Right lobe of liver (tissue), 6 donors: ENCODE results near the gene HLA-DPA1. TPM values are rescaled to one million over a fixed set of nuclear protein-coding genes. Genes with fewer than 3 reads are reported as not detected.

Experiments used
- ATAC-seq, 4 donors: fragments of 200-7000 bp; cut with Tn5 transposase; one replicate each; pipeline ENCODE4 v1.9.1; 2020; ENCODE audit warnings: mild to moderate bottlenecking in 4 of 4, moderate library complexity in 4 of 4
- DNase-seq, 3 donors: peaks; one replicate each; pipeline ENCODE4 v3.0.0-alpha.2; 2020
- H3K27ac ChIP-seq, 3 donors: fragments of 200-600 bp; one replicate each; pipeline ENCODE4 v1.8.0; 2022
- H3K27me3 ChIP-seq, 2 donors: fragments of 200-600 bp; one replicate each; pipeline ENCODE4 v1.8.0; 2022
- H3K36me3 ChIP-seq, 4 donors: fragments of 200-600 bp; sonication (generic) in 1 of 4; one replicate each; pipeline versions ENCODE4 v1.5.1 to v1.8.0; 2017 to 2022; ENCODE audit warnings: control low read depth in 1 of 4
- H3K4me1 ChIP-seq, 4 donors: fragments of 200-600 bp; sonication (generic) in 1 of 4; one replicate each; pipeline versions ENCODE4 v1.5.1 to v1.8.0; 2017 to 2022; ENCODE audit warnings: control low read depth in 1 of 4
- H3K4me3 ChIP-seq, 3 donors: fragments of 200-600 bp; one replicate each; pipeline ENCODE4 v1.8.0; 2022
- H3K9me3 ChIP-seq, 4 donors: fragments of 200-600 bp; sonication (generic) in 1 of 4; one replicate each; pipeline versions ENCODE4 v1.5.1 to v1.8.0; 2017 to 2022; ENCODE audit warnings: control low read depth in 1 of 4
- POLR2A ChIP-seq: fragments of 450-650 bp; IDR thresholded peaks from one replicate; pipeline ENCODE4 v1.6.1; 2017; ENCODE audit warnings: antibody characterized with exemption, mild to moderate bottlenecking
- WGBS: methylation state at CpG from one replicate; pipeline ENCODE4 v1.1.6; 2018; ENCODE audit warnings: low coverage, low lambda C conversion rate; ENCODE audit not compliant: insufficient coverage; ENCODE audit errors: missing lambda C conversion rate; 5-methylcytosine and 5-hydroxymethylcytosine counted together
- intact Hi-C, 2 donors: fragments of 100-400 bp; cut with DNase I; formaldehyde crosslinking; loops; one replicate each; pipeline versions ENCODE4 v1.11.2 to v1.14.1; 2022
- total RNA-seq, 6 experiments: library from RNA; depleted of rRNA in 2 of 6; stranded (reverse); fragments of >200 nt in 2 of 6; fragmentation: NEBNext Ultra II Directional in 3 of 6; extraction: Animal tissue kit (Norgen Biotek cat#: 25700) in 3 of 6; gene quantifications; one replicate each; pipeline versions ENCODE4 v1.1.0 to v1.2.4, GENCODE V29; 2016 to 2023
- TF ChIP-seq, protein P1 (sequence below), 4 donors: fragments of 200-600 bp in 3 of 4; fragments of 450-650 bp in 1 of 4; IDR thresholded peaks; one replicate each; pipeline versions ENCODE4 v1.5.1 to v1.8.0; 2016 to 2022; ENCODE audit warnings: antibody characterized with exemption in 4 of 4, mild to moderate bottlenecking in 2 of 4
- donor health status: DM: no; HTN: yes; CAD: no.
- donor health status: DM: no; HTN: no; CAD: no.
- donor health status: DM: no; HTN: no; CAD: no.
- donor health status: DM: no; HTN: yes; CAD: no.
- donor health status: DM: no; HTN: yes; CAD: no.

HLA-DPA1 gene
- total RNA-seq, 6 experiments from 2014 or later, result 10.0 to 74.8 (median 26.3) TPM

- no peak overlapping the region for H3K4me3 ChIP-seq
- intact Hi-C loops, result no loop called here
- no peak for TF ChIP-seq POLR2A
- TF ChIP-seq, protein P1, sequence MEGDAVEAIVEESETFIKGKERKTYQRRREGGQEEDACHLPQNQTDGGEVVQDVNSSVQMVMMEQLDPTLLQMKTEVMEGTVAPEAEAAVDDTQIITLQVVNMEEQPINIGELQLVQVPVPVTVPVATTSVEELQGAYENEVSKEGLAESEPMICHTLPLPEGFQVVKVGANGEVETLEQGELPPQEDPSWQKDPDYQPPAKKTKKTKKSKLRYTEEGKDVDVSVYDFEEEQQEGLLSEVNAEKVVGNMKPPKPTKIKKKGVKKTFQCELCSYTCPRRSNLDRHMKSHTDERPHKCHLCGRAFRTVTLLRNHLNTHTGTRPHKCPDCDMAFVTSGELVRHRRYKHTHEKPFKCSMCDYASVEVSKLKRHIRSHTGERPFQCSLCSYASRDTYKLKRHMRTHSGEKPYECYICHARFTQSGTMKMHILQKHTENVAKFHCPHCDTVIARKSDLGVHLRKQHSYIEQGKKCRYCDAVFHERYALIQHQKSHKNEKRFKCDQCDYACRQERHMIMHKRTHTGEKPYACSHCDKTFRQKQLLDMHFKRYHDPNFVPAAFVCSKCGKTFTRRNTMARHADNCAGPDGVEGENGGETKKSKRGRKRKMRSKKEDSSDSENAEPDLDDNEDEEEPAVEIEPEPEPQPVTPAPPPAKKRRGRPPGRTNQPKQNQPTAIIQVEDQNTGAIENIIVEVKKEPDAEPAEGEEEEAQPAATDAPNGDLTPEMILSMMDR (IDR thresholded peaks at IDR 0.05), result no peak
- ATAC-seq (no peak), DNase-seq (no peak)
- WGBS, result no CpG with 5 or more reads among the region's 2 CpGs
- no peaks in the 10 kb centered on the region for H3K36me3 ChIP-seq
- H3K27me3 ChIP-seq, result no peaks in the 10 kb centered on the region
- no peak overlapping the region for H3K27ac ChIP-seq
- peaks cover 0 to 9% (median 0%) of the 10 kb centered on the region in 4 donors for H3K4me1 ChIP-seq
- no peaks in the 10 kb centered on the region for H3K9me3 ChIP-seq
Observed at GRCh38 chr6:33040157-33040556, 33.3 kb downstream of the HLA-DPA1 start.

- peaks cover 0 to 9% (median 0%) of the 10 kb centered on the region in 4 donors for H3K4me1 ChIP-seq
- intact Hi-C loops, result no loop called here
- no peaks in the 10 kb centered on the region for H3K9me3 ChIP-seq
- ATAC-seq (peak in 3 of 4 donors; percentile 44 to 62 (median 51)), DNase-seq (no peak)
- 17% methylated on average over 1 of the region's 1 CpG for WGBS
- no peak overlapping the region for H3K27ac ChIP-seq
- H3K27me3 ChIP-seq, result no peaks in the 10 kb centered on the region
- no peak overlapping the region for H3K4me3 ChIP-seq
- H3K36me3 ChIP-seq, result no peaks in the 10 kb centered on the region
- TF ChIP-seq, protein P1 (IDR thresholded peaks at IDR 0.05), result no peak
- no peak for TF ChIP-seq POLR2A
Observed at GRCh38 chr6:33036535-33036934, 36.9 kb downstream of the HLA-DPA1 start.

- Histone ChIP-seq H3K9me3 (no peaks in the 10 kb centered on the region), H3K4me3 (no peak overlapping the region), H3K4me1 (peaks cover 0 to 9% (median 0%) of the 10 kb centered on the region in 4 donors), H3K27ac (no peak overlapping the region), H3K27me3 (no peaks in the 10 kb centered on the region), H3K36me3 (no peaks in the 10 kb centered on the region)
- WGBS, result 100% methylated on average over 1 of the region's 1 CpG
- ATAC-seq, result no peak
- DNase-seq, result no peak
- intact Hi-C loops, result no loop called here
- no peak for TF ChIP-seq POLR2A
- TF ChIP-seq, protein P1 (IDR thresholded peaks at IDR 0.05), result no peak
Observed at GRCh38 chr6:33034554-33034953, 38.9 kb downstream of the HLA-DPA1 start.

DNA sequence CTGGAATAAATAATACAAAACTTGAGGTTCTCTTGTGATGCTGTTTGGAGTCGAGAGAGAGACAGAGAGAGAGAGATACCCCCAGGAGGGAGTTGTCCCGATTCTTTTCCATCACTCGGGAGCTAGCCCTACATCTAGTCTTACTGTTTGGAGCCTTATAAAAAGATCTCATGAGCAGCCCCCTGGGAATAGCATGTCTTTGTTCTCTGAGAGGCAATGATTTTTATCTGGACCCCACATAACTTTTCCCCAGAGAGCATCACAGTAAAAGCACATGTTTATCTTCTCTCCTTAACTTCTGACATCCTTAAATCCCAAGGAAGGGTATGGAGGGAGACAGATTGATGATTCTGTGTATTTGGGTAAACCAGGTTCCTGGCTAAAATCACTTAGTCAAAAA is 43.2 kb downstream of the HLA-DPA1 start:
- no peak for ATAC-seq
- H3K27ac ChIP-seq, result peak overlapping the region in 1 of 3 donors; percentile 6
- H3K9me3 ChIP-seq, result no peaks in the 10 kb centered on the region
- H3K4me1 ChIP-seq, result no peaks in the 10 kb centered on the region
- WGBS, result 25% methylated on average over 3 of the region's 3 CpGs
- no peaks in the 10 kb centered on the region for H3K27me3 ChIP-seq
- no peaks in the 10 kb centered on the region for H3K36me3 ChIP-seq
- intact Hi-C loops, result no loop called here
- DNase-seq, result no peak
- no peak for TF ChIP-seq POLR2A
- TF ChIP-seq, protein P1 (IDR thresholded peaks at IDR 0.05), result no peak
- no peak overlapping the region for H3K4me3 ChIP-seq
